HL-60 (cell line): ENCODE results near the gene COPB1.

Source experiments
- DNase-seq, 2 experiments: peaks; one replicate each; pipeline ENCODE4 v3.0.0-alpha.2; 2010 to 2020; ENCODE audit warnings: low read depth in 1 of 2, low spot score in 1 of 2
- H3K27ac ChIP-seq: fragments of 250-450 bp; sonication (Bioruptor Pico); replicated peaks from 2 replicates; pipeline ENCODE4 v1.5.1; 2020; ENCODE audit warnings: mild to moderate bottlenecking, moderate library complexity
- H3K27me3 ChIP-seq: fragments of 250-450 bp; sonication (Bioruptor Pico); 2 replicates; pipeline ENCODE4 v1.5.1; 2021; ENCODE audit warnings: mild to moderate bottlenecking, moderate library complexity; ENCODE audit not compliant: insufficient read depth, poor library complexity, severe bottlenecking
- H3K4me3 ChIP-seq: replicated peaks from 2 replicates; pipeline ENCODE4 v1.5.1; 2011; ENCODE audit warnings: mild to moderate bottlenecking, control low read depth, low read length; ENCODE audit not compliant: insufficient read depth
- CTCF ChIP-seq: IDR thresholded peaks from one replicate; pipeline ENCODE4 v1.5.1; 2011; ENCODE audit warnings: low read length, control low read depth, inconsistent platforms; ENCODE audit not compliant: insufficient read depth
- GABPA ChIP-seq: IDR thresholded peaks from 2 replicates; pipeline ENCODE4 v1.6.1; 2012; ENCODE audit warnings: low read depth
- POLR2AphosphoS5 ChIP-seq: IDR thresholded peaks from 2 replicates; pipeline ENCODE4 v1.6.1; 2012; ENCODE audit warnings: low read depth
- REST ChIP-seq: IDR thresholded peaks from 2 replicates; pipeline ENCODE4 v1.6.1; 2012; ENCODE audit warnings: low read depth; ENCODE audit not compliant: insufficient replicate concordance
- SPI1 ChIP-seq: IDR thresholded peaks from 2 replicates; pipeline ENCODE4 v1.6.1; 2012; ENCODE audit warnings: low read depth, mild to moderate bottlenecking, borderline replicate concordance

The COPB1 gene

GRCh38 chr11:14449302-14449714 lies 50.3 kb downstream of the COPB1 start:
- DNase-seq: no peak
- H3K27me3 ChIP-seq: no peaks in the 10 kb centered on the region
- H3K27ac ChIP-seq: no peak overlapping the region
- no peak for TF ChIP-seq GABPA
- no peak for TF ChIP-seq CTCF
- H3K4me3 ChIP-seq: no peak overlapping the region

- no peak for DNase-seq
- TF ChIP-seq GABPA: no peak
- no peak for TF ChIP-seq REST
- no peak for TF ChIP-seq SPI1
- H3K4me3 ChIP-seq: no peak overlapping the region
- no peak overlapping the region for H3K27ac ChIP-seq
- no peaks in the 10 kb centered on the region for H3K27me3 ChIP-seq
Observed at GRCh38 chr11:14448240-14448639, 51.4 kb downstream of the COPB1 start.

GRCh38 chr11:14446701-14447169 lies 52.9 kb downstream of the COPB1 start:
- Histone ChIP-seq H3K27me3 (no peaks in the 10 kb centered on the region), H3K27ac (no peak overlapping the region), H3K4me3 (no peak overlapping the region)
- TF ChIP-seq SPI1: no peak
- no peak for TF ChIP-seq CTCF
- no peak for TF ChIP-seq GABPA
- TF ChIP-seq POLR2AphosphoS5: no peak
- no peak for TF ChIP-seq REST
- no peak for DNase-seq

DNA sequence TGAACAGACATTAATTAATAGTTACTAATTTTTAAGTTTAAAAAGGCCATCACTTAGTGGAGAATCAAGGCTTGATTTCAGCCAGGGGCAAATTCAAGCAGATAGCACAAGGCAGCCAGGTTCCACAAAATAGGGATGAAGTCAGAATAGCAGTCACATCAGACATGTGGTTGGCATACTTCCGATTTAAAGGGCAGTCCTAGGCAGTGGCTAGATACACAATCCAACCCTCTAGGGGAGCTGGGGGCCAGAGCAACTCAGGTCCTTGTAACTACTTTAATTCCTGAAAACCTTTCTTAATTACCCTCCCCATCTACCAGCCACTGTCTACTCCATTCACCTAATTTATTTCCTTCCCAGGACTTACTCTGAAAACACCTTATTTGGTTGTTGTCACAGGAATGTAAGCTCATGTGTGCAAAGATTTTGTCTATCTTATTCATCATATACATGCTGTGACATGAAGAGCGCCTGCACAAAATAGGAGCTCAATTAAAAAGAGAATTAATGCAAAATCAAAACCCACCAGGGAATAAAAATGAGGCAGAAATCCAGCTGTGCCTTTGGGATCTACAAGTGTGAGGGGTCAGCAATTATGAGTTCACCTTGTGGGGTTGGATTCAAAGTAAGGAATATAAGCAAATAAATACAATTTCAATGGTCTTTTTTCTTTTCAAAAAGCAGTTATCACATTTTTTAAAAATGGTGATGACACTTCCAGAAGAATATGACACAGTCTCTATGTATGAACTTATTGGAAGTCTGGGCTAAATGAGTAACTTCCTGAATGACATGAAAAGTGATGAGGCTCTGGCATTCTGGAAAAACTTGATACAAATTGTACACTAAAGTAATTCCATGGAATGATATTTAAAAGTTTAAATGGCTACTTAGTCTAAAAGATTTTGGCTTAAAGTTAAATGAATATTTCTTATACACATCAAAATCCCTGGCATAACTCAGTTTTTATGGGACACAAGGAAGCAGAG lies 53.8 kb downstream of the COPB1 start:
- no peak for TF ChIP-seq POLR2AphosphoS5
- no peak for TF ChIP-seq SPI1
- TF ChIP-seq GABPA: no peak
- no peak for TF ChIP-seq REST
- TF ChIP-seq CTCF: no peak
- no peak overlapping the region for H3K4me3 ChIP-seq
- peak in 1 of 2 experiments; percentile 16 for DNase-seq
- H3K27ac ChIP-seq: no peak overlapping the region
- no peaks in the 10 kb centered on the region for H3K27me3 ChIP-seq
